Stimulated activated CD4-positive, alpha-beta T cell treated with anti-CD3 and anti-CD28 coated beads, Interleukin-12 subunit alpha, Interleukin-12 subunit beta, amount 100 ng/mL, for 48 hours (primary cell): ENCODE measurements around the gene BGLAP.

Experiments used
- DNase-seq, 3 donors: peaks; one replicate each; pipeline ENCODE4 v3.0.0-alpha.2; 2020; ENCODE audit warnings: low read depth in 2 of 3, low spot score in 1 of 3

BGLAP gene

GRCh38 chr1:156291226-156292061, 49.5 kb downstream of the BGLAP start:
- DNase-seq: no peak
